Tongue (tissue), 2 donors: ENCODE measurements around the gene AASDHPPT. TPM values are rescaled to one million over a fixed set of nuclear protein-coding genes. Genes with fewer than 3 reads are reported as not detected.
"Not testable (repeated sequence)": the region's sequence is repeated elsewhere in the genome, so short reads cannot be mapped to it uniquely, and the experiment has no call there.

Experiments
- DNase-seq: peaks from one replicate; pipeline ENCODE4 v3.0.0-alpha.2; 2015
- total RNA-seq: library from RNA; depleted of rRNA; stranded (reverse); fragments of >200 nt; gene quantifications from one replicate; pipeline ENCODE4 v1.2.3, GENCODE V29; 2014

Gene AASDHPPT
- total RNA-seq, result 84.3 TPM

- DNase-seq, result peak; percentile 74
Observed at GRCh38 chr11:106077609-106078455, at the start of gene AASDHPPT. Gene AASDHPPT (plus strand): TSS chr11:106077662. CDS start chr11:106077711, 49 bp downstream.

DNA sequence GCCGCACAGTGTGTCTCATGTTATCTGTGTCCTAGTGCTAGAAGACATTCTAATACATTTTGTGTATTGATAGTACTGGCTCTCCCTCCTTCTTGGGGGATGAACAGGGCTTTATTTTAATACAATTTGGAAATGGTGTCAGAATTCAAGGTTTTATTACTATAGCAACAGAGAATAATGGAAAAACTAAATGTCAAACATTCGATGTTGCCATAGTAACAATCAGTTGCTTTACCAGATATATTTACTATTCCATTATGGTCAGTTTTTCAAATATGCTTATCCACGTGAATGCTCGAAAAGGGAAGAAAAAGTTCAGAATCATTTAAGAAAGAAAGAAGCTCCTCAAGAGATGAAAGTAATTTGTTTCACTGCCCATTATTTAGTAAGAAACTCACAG, 46.9 kb upstream of the AASDHPPT start:
- no peak for DNase-seq

- no peak for DNase-seq
Observed at GRCh38 chr11:106031202-106031810, 46.2 kb upstream of the AASDHPPT start.

DNA sequence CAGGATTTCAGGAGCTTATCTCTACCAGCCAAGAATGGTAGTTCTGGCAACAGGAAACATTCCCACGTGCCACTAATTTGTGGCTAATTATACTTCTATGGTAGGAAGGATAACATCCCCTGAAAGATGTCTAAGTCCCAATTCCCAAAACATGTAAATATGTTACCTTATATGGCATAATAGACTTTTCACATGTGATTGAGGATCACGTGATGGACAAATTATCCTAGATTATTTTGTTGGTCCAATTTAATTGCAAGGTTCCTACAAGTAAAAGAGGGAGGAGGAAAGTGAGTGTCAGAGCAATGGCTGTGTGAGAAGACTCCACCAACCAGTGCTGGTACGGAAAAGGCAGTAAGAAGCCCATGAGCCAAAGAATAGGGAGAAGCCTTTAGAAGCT, 45.5 kb upstream of the AASDHPPT start:
- no peak for DNase-seq

DNA sequence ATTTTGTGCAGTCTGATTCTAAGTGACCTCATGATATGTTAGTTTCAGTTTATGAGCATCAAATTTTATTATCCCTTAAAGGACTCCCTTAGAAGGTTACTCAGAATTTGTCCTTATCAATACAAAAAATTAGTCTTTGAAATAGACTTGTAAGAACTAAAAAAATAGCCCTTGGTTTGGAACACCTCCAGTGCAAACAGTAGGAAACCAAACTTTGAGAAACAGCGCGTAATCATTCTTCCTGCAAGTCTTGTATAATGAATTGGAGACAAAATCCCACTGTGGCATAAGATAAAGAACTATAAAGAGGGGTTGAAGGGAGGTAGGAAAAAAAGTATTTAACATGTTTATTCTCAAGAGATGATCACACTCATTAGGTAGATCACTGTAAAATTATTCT, 44.6 kb upstream of the AASDHPPT start:
- DNase-seq, result no peak

- no peak for DNase-seq
Observed at GRCh38 chr11:106043540-106043939, 33.9 kb upstream of the AASDHPPT start.

DNA sequence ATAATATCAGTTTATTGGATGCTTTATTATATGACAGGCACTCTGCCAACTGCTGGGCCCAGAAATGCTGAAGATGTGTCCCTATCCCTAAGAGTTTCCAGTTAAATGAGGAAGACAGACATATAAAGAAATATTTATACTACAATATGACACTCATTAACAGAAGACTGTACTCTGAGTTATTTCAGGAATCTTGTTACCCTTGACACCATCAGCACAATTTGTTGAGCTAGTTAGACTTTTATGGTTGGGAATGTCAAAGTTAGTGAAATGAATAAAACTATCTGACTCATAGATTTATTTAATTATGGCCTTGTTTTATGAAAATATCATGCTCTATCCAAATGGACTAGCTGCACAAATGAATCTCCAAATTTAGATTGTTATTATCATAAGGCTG, 29.8 kb upstream of the AASDHPPT start:
- no peak for DNase-seq

DNA sequence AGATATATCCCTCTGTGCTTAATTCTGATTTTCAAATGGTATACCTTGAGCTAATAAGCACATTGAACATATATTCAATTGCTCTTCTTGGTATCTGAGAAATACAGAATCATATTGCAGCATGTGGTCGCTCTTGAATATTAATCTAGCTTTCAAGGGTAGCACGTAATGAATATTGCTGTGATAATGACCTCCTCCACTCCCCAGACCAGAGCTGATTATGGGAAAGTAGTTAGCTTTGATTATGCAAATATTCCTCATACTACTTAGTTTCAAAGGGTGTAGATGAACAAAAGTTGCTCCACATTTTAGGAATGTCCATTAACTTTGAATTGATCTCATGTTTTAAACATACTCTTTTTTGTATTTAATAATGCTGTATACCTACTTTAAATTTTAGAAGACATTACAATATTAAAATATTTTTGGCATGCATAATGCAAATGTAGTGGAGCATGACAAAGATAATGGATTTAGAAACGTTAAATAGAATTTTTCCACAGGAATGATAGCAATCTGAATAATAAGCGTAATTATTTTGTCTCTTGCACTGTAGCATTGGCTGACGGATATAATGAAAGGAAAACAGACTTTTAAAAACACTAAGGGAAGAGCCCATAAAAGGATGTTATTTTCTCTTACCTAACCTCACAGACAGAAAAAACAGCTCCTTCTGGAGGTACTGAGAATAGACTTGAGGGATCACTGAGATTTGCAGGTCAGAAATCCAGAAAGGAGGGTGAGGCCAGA, 27.6 kb upstream of the AASDHPPT start:
- DNase-seq, result no peak

DNA sequence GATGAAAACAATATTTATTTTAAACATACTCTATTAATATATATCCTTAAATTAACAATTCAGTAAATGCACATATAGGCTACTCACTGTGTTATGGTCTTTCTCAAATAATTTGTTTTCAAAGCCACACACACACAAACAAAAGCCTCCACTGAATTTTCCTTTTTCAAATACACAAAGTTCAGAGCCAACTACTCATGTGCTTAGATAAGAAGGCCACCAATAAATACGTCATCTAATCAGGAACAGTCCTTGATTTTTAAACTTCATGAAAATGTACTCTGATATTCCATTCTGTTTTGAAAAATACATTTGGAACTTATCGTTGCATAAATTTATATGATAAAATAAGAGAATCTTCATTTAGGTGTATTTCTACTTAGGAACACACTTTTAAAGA, 26.4 kb upstream of the AASDHPPT start:
- DNase-seq, result no peak

DNA sequence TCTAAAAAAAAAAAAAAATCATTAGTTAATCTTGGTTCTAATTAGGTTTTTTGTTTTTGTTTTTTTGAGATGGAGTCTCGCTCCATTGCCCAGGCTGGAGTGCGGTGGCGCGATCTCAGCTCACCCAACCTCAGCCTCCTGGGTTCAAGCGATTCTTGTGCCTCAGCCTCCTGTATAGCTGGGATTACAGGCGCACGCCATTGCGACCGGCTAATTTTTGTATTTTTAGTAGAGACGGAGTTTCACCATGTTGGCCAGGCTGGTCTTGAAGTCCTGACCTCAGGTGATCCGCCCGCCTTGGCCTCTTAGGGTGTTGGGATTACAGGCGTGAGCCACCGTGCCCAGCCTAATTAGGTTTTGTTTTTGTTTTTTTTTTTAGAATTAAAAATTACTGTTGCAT, 19.1 kb upstream of the AASDHPPT start:
- not testable (repeated sequence) for DNase-seq

- DNase-seq, result no peak
Observed at GRCh38 chr11:106059617-106060016, 17.8 kb upstream of the AASDHPPT start.

DNA sequence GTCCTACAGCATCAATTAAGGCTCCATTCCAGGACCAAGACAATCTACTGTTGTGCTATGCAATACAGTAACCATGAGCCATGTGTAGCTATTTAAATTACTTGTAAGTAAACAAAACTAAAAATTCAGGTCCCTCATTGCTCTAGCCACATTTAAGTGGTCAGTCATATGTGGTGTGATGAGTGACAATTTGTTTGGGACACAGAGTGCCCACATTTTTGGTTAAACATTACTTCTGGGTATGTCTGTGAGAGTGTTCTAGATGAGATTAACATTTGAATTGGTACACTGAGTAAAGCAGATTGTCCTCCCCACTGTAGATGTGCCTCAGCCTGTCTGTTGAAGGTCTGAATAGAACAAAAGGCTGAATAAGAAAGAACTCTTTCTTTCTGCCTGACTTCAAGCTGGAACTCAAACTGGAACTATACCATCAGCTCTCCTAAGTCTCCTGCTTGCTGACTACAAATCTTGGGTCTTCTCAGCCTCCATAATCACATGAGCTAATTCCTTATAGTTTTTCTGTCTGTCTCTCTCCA, 16.1 kb upstream of the AASDHPPT start:
- DNase-seq, result no peak

DNA sequence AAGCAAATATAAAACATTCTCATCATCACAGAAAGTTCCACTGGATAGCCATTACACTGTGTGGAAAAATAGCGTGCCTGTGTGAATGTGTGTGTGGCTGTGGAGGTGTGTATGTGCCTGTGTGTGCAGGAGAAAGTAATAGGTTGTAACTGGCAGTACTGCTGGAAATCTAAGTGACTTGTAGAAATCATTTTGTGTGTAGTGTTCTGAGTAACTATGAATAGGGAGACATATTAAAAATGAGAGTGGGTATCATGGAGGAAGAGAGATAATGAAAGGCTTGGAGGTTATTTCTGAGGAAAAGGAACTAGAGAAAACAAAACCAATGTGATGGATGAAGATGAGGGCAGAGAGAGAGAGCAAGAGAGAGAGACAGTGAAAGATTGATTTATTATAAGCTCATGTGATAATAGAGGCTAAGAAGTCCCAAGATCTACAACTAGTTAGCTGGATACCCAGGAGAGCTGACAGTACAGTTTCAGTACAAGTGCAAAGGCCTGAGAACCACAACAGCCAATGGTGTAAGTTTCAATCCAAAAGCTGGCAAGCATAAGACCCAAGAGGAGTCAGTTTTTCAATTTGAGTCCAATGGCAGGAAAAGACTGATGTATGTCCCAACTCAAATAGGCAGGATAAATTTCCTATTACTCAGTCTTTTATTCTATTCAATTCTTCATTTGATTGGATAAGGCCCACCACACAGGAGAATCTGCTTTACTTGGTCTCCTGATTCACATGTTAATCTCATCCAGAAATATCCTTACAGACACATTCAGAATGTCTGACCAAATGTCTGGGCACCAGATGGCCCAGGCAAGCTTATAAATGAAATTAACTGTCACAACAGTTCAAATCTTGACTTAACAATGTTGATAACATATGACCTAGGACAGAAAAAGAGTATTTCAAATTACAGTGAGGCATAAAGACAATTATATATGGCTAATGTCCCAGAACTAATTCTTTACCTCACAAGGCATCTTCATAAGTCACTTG, 15.2 kb upstream of the AASDHPPT start:
- DNase-seq, result no peak

DNA sequence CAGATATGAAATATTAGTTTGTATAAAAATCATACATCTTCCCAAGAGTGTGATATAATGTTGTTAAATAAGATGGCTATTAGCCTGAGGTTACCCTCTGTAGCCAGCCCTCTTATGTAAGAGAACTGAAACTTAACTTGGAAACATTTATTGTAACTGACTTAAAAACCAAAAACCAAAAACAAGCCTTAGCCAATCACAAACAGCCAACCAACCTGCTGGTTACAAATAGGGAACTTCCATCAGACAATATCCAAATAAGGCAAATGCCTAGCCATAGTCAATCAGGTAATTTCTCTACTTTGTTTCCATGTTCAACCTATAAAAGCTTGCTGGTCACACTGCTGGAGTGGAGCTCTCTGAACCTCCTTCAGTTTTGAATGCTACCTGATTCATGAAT, 14.5 kb upstream of the AASDHPPT start:
- DNase-seq, result no peak

GRCh38 chr11:106070606-106071005, 6.9 kb upstream of the AASDHPPT start:
- DNase-seq, result no peak

GRCh38 chr11:106072804-106073203, 4.7 kb upstream of the AASDHPPT start:
- DNase-seq, result no peak

DNA sequence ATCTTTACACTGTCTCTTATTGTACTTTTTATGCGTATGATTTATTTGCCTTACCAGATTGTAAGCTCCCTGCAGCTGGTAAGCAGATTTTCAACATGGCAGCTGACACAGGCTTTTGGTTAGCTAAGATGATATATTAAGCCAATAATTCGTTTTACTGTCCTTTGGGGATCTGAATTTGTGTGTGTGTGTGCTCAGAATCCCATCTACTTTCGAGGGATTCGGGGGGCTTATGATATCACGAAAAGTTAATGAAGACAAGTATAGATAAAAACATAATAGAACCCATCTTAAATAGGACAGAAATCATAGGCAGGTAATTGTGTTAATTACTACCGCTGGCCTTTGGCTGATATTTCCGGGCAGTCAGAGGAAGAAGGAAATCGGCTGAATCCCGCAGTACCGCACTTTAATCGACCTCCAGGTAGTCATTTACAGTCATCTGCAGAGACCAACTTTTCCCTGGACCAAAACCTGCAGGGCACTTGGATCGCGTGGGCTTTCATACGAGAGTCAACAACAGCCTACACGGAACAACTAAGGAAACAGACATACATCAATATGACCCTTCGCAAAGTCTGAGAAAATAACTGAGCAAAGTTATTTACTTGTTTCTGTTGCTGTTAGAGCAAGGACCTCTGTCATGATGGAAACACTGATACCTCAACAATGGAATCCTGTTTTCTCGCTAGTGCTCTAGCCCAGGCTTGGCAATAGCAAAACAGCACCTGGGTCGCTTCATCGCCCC, 1.1 kb upstream of the AASDHPPT start:
- DNase-seq, result peak; percentile 29

- DNase-seq, result peak; percentile 100
Observed at GRCh38 chr11:106076919-106077608, 398 bp upstream of the AASDHPPT start, which contains the start of gene KBTBD3. Gene KBTBD3 (minus strand): TSS chr11:106077347. CDS start chr11:106059097, 18,250 bp downstream.

- DNase-seq, result no peak
Observed at GRCh38 chr11:106082096-106082495, 4.6 kb downstream of the AASDHPPT start.

- DNase-seq, result no peak
Observed at GRCh38 chr11:106086135-106086534, 8.7 kb downstream of the AASDHPPT start.
